IPS-11a (cell line): ENCODE data around the gene GTPBP2.

Experiments used
- H3K4me3 ChIP-seq: one replicate; pipeline ENCODE4 v1.5.1; 2013; ENCODE audit warnings: low read depth, low read length, control low read depth

Gene GTPBP2

DNA sequence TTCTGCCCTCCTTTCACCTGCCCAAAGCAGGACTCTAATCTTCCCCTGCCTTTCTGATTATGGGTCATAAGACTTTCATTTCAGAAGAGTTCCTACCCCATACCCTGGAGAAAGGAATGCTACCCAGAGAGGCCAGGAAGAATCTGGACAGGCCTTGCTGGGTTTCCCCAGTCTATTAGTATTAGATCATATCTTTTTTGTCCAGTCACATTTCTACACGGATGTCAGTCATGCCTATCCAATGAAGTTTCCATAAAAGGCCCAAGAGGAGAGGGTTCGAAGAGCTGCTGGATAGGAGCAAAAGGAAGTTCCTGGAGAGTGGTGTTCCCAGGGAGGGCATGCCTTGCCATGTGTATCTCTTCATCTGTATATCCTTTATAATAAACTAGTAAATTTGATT is 49.9 kb downstream of the GTPBP2 start:
- no peak overlapping the region for H3K4me3 ChIP-seq

DNA sequence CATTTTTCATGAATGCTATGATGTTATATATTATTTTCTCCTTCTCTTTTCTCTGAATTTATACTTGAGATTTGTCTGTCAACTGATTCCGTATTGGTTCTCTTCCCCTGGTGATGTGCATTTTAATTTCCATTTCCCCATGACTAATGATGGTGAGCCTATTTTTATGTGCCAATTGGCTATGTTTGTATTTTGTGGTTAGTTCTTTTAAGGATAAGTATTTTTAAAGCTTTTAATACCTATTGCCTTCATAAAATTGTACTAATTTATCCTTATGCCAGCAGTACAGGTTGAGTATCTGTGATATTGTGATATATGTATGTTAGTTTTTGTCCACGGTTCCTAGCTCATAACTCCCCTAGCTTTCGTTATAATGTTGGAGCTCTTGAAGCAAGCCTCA is 50.3 kb downstream of the GTPBP2 start:
- H3K4me3 ChIP-seq: no peak overlapping the region

DNA sequence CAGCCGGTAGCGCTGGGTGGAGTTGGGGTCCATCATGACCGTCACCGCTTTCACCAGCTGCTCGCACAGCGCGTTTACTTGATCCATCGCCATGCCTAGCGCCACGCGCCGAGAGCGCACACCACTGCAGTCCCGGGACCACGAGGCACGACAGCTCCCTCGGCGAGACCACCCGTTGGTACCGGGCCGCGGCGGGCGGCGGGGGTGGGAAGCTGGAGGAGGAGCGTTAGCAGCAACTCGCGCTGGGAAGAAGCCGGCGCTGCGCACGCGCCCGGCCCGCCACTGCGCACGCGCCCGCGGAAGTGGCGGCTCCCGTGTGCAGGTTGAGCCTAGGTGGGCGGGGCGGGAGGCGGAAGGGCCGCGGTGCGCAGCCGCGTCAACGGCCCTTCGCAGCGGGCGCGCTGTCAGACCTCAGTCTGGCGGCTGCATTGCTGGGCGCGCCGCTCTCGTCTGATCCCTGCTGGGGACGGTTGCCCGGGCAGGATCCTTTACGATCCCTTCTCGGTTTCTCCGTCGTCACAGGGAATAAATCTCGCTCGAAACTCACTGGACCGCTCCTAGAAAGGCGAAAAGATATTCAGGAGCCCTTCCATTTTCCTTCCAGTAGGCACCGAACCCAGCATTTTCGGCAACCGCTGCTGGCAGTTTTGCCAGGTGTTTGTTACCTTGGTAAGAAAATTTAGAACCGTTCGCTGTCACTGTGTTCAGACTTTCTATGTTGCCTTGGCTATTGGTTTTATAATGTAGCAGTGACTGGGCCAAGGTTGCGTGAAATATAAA is 53.1 kb downstream of the GTPBP2 start, which contains the start of the genes POLH and XPO5:
POLH (plus strand) TSS at position 414 of the 780 bp plus-strand sequence. CDS start 6,135 bp downstream, outside the sequence.
XPO5 (minus strand) TSS at position 267 of the 780 bp plus-strand sequence; CDS start at position 93, 174 bp downstream.
- peak within 1 kb of the TSS; percentile 98 for H3K4me3 ChIP-seq

DNA sequence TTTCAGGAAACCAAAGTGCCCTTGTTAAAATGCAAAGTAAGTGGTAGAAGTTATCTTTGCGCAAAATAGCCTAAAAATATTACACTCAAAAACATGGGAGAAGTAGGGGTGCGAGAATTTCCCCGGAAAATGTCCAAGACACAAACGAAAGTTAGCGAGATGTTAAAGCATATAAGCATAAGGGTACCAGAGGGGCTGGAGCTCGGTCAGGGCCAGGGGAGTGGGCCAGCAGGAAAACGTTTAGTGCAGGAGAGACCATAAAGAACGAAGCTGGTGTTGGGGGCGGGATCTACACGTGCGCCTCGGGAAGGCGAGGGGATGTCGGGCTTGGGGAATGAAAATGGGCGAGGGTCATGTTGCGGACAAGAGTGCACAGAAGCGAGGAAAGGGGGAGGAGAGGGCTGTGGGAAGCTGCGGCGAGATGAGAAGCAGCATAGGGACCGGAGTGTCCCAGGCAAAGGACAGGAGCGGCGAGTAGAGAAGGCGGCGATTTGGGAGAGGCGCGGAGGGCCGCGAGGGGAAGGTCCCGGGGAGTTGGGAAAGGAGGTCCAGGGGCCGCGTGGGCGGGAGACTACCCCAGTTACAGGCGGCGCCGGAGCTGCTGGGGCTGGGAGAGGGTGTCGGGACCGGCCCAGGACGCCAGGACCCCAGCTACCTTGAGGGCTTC is 53.8 kb downstream of the GTPBP2 start:
- peak overlapping the region; percentile 98 for H3K4me3 ChIP-seq

DNA sequence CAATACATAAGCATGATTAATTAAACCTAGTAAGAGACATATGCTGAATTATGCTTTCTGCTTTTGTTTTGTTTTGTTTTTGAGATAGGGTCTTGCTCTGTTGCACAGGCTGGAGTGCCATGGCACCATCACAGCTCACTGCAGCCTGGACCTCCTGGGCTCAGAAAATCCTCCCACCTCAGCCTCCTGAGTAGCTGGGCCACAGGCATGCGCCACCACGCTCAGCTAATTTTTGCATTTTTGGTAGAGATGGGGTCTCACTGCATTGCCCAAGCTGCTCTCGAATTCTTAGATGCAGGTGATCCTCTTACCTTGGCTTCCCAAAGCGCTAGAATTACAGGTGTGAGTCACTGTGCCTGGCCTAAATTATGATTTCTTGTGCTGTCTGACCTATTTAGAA is 57.0 kb downstream of the GTPBP2 start:
- H3K4me3 ChIP-seq: no peak overlapping the region

DNA sequence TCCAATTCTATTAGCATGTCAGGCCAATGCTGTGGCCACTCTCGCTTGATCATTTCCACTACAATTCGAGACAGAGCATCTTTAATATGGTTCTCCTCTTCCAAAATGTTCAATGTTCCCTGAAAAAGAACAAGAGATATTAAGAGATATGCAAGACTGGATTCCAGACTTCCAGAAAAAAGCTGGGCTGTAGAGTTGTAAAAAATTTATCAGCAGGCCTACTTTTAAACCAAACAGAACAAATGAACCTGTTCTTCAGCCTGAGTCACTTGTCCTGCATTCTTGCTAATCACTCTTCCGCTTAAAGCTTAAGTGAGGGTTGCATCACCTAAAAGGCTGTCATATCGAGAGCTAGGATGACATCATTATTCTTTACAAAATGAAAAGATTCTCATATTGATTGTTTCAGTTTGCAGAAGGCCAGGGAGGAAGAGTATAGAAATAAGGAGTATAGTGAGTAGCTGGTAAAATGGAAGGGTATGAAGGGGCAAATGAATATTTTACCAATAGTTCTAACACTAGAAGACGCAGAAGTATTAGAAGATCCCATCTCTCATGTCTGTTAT is 58.1 kb downstream of the GTPBP2 start:
- no peak overlapping the region for H3K4me3 ChIP-seq
